IPS-18c (cell line): ENCODE measurements around the gene TMEM161B.
"Not testable (repeated sequence)": the region's sequence is repeated elsewhere in the genome, so short reads cannot be mapped to it uniquely, and the experiment has no call there.

Experiments
- H3K4me3 ChIP-seq: 2 replicates; pipeline ENCODE4 v1.7.0; 2013; ENCODE audit warnings: low read depth, mild to moderate bottlenecking, low read length, moderate library complexity; ENCODE audit not compliant: insufficient read depth
- H3K9me3 ChIP-seq: one replicate; pipeline ENCODE4 v1.6.1; 2013; ENCODE audit warnings: mild to moderate bottlenecking, low read length, moderate library complexity; ENCODE audit not compliant: control insufficient read depth, insufficient read depth

Gene TMEM161B

GRCh38 chr5:88256037-88256436 lies 12.6 kb downstream of the TMEM161B start:
- no peak overlapping the region for H3K4me3 ChIP-seq

GRCh38 chr5:88254320-88254719 lies 14.3 kb downstream of the TMEM161B start:
- H3K4me3 ChIP-seq, result no peak overlapping the region
- H3K9me3 ChIP-seq, result no peaks in the 10 kb centered on the region

More at GRCh38 chr5:88256037-88256436, 12.6 kb downstream of the TMEM161B start:
- H3K9me3 ChIP-seq, result no peaks in the 10 kb centered on the region

GRCh38 chr5:88251048-88251711 lies 17.5 kb downstream of the TMEM161B start:
- H3K9me3 ChIP-seq, result no peaks in the 10 kb centered on the region

GRCh38 chr5:88250010-88250409 lies 18.6 kb downstream of the TMEM161B start:
- H3K4me3 ChIP-seq, result no peak overlapping the region
- no peaks in the 10 kb centered on the region for H3K9me3 ChIP-seq

More at GRCh38 chr5:88251048-88251711, 17.5 kb downstream of the TMEM161B start:
- H3K4me3 ChIP-seq, result no peak overlapping the region

GRCh38 chr5:88248743-88249540 lies 19.7 kb downstream of the TMEM161B start:
- no peaks in the 10 kb centered on the region for H3K9me3 ChIP-seq
- no peak overlapping the region for H3K4me3 ChIP-seq

- H3K9me3 ChIP-seq, result no peaks in the 10 kb centered on the region
- H3K4me3 ChIP-seq, result no peak overlapping the region
Observed at GRCh38 chr5:88248094-88248493, 20.6 kb downstream of the TMEM161B start.

GRCh38 chr5:88245893-88246244 lies 22.8 kb downstream of the TMEM161B start:
- H3K4me3 ChIP-seq, result no peak overlapping the region
- H3K9me3 ChIP-seq, result no peaks in the 10 kb centered on the region

- Histone ChIP-seq H3K9me3 (no peaks in the 10 kb centered on the region), H3K4me3 (no peak overlapping the region)
Observed at GRCh38 chr5:88245241-88245892, 23.3 kb downstream of the TMEM161B start.

GRCh38 chr5:88244686-88245085 lies 24.0 kb downstream of the TMEM161B start:
- H3K4me3 ChIP-seq, result no peak overlapping the region

GRCh38 chr5:88243493-88243892 lies 25.2 kb downstream of the TMEM161B start:
- H3K9me3 ChIP-seq, H3K4me3 ChIP-seq: not testable (repeated sequence)

More at GRCh38 chr5:88244686-88245085, 24.0 kb downstream of the TMEM161B start:
- H3K9me3 ChIP-seq, result no peaks in the 10 kb centered on the region

- Histone ChIP-seq H3K4me3 (no peak overlapping the region), H3K9me3 (no peaks in the 10 kb centered on the region)
Observed at GRCh38 chr5:88238732-88239131, 29.9 kb downstream of the TMEM161B start.

GRCh38 chr5:88236866-88237642 lies 31.6 kb downstream of the TMEM161B start:
- Histone ChIP-seq H3K4me3 (no peak overlapping the region), H3K9me3 (no peaks in the 10 kb centered on the region)

- no peak overlapping the region for H3K4me3 ChIP-seq
- H3K9me3 ChIP-seq, result no peaks in the 10 kb centered on the region
Observed at GRCh38 chr5:88235828-88236227, 32.8 kb downstream of the TMEM161B start.

GRCh38 chr5:88235346-88235745 lies 33.3 kb downstream of the TMEM161B start:
- Histone ChIP-seq H3K9me3 (no peaks in the 10 kb centered on the region), H3K4me3 (no peak overlapping the region)

- Histone ChIP-seq H3K4me3 (no peak overlapping the region), H3K9me3 (no peaks in the 10 kb centered on the region)
Observed at GRCh38 chr5:88230546-88231066, 38.0 kb downstream of the TMEM161B start.

GRCh38 chr5:88226881-88227450 lies 41.7 kb downstream of the TMEM161B start:
- Histone ChIP-seq H3K9me3 (no peaks in the 10 kb centered on the region), H3K4me3 (no peak overlapping the region)

- H3K4me3 ChIP-seq, result no peak overlapping the region
Observed at GRCh38 chr5:88214655-88215054, 54.0 kb downstream of the TMEM161B start.

More at GRCh38 chr5:88214655-88215054, 54.0 kb downstream of the TMEM161B start:
- H3K9me3 ChIP-seq, result no peaks in the 10 kb centered on the region
